Stimulated activated CD8-positive, alpha-beta memory T cell treated with anti-CD3 and anti-CD28 coated beads, Interleukin-15, amount 100 ng/mL, for 1 hour (primary cell): ENCODE measurements around the gene DNAJC13.

ENCODE experiments used
- DNase-seq: peaks from one replicate; pipeline ENCODE4 v3.0.0-alpha.2; 2020; ENCODE audit warnings: low read depth

The DNAJC13 gene

DNA sequence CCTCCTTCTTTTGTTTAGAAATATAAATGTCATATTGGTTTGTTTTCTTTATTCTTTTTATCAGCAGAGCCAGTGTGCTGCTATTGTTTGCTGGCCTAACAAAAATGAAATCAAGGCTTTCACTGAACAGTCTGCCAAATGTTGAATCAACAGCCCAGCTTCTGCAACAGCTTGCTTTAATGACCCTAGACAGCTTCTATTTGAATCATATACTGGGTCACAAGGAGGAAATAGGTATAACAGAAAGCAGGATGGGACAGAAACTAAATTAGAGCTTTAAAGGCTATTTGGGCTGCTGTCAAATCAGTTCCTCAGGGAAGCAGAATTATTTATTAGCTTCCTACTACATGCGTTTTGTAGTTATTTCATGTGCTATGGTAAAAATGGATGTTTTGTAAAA lies 12.1 kb upstream of the DNAJC13 start:
- no peak for DNase-seq

GRCh38 chr3:132405609-132406299 lies 11.5 kb upstream of the DNAJC13 start:
- no peak for DNase-seq

DNA sequence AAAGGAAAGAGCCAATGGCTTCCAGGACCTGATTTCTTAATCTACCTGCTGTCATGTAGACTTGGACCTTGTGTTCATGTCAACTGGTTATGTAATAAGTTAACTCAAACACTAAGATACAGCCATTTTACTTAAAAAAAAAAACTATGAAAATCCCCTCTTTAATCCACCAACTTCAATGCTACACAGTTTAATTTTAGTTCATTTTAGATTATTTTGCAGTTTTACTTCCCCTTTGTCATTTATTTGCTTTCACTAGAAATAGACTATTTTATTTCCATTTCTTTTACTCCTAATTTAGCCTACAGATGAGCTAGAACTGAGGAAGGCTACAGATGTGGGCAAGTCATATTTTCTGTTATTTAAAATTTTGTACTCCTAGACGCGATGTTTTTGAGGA lies 10.7 kb upstream of the DNAJC13 start:
- no peak for DNase-seq

GRCh38 chr3:132407025-132407424 lies 10.3 kb upstream of the DNAJC13 start:
- DNase-seq: no peak

DNA sequence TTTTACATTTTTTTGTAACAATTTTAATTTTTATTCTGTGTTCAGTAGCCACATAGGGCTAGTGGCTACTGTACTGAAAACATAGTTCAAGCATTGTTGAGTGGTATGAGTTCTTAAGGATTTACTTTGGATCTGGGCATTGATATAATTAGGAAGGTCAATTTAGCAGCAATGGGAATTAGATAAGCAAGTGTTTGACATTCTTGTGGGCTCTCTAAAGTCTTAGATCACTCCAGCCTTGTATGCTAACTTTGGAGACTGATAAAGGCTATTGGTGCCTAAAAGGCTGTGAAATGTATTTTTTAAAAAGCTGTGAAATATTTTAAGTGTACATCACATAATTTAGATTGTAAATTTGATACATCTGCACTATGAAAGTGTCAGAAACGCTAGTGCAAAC lies 2.5 kb upstream of the DNAJC13 start:
- DNase-seq: no peak

DNA sequence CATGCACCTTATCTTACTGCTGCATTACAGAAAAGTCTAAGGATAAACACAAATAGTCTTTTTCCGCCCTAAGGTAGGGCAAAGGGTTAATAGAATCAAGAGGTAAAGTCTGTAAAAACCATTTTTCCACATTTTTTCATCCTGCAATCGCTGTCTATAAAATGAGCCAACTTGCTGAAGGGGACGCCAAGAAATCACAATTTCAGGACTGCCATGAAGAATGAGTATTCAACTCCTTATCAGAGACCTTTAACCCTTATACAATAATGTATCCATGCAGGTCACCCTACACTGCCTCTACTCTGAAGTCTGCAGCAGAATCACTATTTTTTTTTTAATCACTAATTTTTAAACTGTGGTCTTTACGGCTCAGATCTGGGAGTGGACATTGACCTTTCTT lies 1.1 kb upstream of the DNAJC13 start:
- no peak for DNase-seq

- no peak for DNase-seq
These were observed 551 bp downstream of the DNAJC13 start for GRCh38 chr3:132417695-132418411.

- DNase-seq: no peak
These were observed 1.6 kb downstream of the DNAJC13 start for GRCh38 chr3:132418916-132419315.

DNA sequence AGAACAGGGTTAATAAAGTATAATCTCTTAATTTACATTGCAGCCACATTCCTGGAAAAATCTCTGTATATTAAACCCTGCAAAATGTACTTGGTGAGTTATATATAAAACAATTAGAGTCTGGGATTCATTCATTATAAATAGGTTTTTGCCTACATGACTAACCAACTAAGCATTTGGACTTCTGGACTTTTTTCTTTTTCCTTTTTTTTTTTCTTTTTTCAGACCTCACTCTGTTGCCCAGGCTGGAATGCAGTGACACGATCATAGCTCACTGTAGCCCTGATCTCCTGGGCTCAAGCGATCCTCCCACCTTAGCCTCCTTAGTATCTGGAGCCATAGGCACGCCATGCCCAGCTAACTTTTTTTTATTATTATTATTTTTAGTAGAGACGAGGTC lies 4.5 kb downstream of the DNAJC13 start:
- no peak for DNase-seq

- DNase-seq: no peak
These were observed 5.2 kb downstream of the DNAJC13 start for GRCh38 chr3:132422531-132422930.

GRCh38 chr3:132432639-132433038 lies 15.3 kb downstream of the DNAJC13 start:
- no peak for DNase-seq

GRCh38 chr3:132433121-132433520 lies 15.8 kb downstream of the DNAJC13 start:
- DNase-seq: no peak

DNA sequence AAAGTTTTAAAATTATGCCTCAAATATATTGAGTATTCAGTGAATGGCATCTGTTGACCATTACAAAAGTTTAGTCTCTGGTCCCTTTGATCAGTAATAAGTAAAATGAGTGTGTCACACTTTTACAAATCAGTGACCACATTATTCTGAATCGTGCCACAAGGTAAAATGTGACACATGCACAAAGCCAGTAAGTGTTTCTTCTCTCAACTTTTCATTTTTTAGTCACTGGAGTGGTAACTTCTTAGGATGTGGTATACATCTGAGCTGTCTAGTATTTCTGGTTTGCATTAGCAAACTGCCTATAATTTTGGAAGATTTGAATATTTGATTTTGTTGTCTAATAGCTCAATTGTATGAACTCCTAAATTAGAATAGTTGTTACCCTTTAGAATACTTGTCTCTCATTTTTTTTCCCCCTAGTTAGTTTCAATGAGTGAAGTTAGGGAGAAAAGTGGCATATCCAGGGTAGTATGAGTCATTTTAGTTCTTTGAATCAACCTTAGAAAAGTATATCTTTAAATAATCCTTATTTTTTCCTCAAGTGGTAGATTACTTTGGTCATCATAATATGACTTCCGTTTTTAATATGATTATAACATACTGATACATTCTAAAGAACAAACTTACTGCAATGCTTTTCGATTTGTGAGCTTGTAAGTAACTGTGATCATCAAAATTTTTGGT lies 18.1 kb downstream of the DNAJC13 start:
- no peak for DNase-seq

GRCh38 chr3:132435911-132436425 lies 18.7 kb downstream of the DNAJC13 start:
- no peak for DNase-seq

DNA sequence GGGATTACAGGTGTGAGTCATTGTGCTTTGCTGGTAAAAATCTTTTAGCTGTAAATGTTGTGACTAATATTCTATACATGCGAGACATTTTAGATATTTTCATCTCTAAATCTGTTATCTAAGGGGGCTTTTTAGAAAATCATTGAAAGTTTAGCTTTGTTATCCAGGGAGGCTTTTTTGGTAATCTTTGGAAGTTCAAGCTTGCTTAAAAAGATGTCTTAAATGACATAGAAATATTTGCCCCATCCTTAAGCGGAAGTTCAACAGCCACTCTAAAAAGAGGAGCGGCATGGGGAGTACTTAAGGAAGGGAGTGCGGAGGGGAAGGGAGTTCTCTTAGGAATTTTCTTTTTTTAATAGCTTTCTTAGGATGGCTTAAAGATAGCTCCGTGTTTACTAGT lies 26.1 kb downstream of the DNAJC13 start:
- DNase-seq: no peak

DNA sequence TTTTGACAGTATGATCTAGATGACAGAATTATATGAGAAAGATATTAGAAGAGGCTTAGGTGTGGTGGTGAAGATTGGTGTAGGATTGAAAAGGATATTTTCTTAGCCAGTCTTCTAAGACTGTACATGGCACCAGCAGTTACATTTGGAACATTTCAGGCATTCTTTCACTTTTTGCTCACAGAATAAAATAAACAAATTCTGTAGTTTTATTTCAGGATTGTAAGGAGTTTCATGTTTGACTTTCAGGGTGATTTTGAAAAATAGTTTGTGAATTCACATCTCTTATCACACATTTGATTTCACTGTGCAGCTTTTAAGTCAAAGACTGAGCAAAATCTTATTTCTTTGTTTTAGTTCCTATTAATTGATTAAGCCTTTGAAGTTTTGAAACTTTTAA lies 27.1 kb downstream of the DNAJC13 start:
- DNase-seq: no peak

GRCh38 chr3:132445817-132446216 lies 28.5 kb downstream of the DNAJC13 start:
- DNase-seq: no peak

DNA sequence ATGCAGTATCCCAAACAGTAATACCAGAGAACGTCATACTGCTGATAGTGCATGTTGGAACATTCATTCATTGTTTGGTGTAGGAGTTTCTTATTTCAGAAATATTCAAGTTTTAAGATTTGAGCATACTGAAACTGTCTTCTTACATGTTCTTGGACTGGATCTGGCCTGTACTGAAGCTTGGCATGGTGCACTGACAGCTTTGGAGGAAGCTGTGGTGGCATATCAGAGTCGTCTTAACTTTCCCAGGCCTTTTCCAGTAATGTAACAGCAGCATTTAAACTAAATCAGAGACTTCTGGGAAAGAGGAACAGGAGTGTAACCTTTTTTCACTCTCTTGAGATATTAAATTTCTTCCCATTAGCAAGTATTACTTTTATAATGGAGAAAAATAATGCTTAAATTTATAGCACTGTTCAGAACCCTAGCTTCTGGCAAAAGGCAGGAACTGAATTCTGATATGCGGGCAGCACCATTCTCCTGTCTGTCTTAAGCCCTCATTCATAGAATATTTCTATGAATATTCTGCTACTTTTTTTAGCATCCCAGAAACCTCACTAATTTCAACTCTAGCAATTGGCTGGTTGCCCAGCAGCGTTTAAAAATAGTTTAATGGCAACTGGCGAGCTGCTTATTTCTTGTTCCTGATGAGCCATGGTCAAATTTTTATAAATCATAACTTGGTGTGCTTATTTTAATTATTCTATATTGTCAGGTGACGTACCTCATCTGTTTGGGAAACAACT lies 31.1 kb downstream of the DNAJC13 start:
- no peak for DNase-seq

DNA sequence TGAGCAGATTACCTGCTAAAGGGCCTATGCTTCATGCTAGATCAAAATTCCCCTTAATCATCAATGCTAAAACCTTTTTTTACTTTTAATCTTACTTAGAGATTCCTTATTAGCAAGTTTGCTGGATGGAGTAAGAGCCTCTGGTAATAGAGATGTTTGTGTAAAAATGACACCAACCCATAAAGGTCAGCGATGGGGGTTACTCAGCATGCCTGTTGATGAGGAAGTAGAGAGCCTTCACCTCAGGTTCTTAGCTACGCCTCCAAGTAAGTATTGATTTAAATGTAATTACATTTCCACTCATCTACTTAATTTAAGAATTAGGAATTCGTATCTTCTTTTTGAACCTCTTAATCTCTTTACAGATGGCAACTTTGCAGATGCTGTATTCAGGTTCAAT lies 38.8 kb downstream of the DNAJC13 start:
- DNase-seq: no peak

DNA sequence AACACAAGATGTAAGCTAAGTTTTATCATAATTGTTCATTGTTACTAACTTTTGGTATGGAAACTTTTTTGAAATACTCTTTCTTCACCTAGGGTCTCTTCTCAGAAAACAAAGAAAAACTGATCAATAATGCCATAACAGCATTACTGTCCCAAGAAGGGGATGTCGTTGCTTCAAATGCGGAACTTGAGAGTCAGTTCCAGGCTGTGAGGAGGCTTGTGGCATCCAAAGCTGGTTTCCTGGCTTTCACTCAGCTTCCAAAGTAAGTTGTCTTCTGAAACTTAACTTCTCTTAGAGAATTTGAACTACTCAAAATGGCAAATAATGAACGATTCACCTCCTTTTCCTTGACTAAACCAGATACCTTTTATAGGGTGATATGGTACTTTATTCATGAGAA lies 39.3 kb downstream of the DNAJC13 start:
- DNase-seq: no peak

DNA sequence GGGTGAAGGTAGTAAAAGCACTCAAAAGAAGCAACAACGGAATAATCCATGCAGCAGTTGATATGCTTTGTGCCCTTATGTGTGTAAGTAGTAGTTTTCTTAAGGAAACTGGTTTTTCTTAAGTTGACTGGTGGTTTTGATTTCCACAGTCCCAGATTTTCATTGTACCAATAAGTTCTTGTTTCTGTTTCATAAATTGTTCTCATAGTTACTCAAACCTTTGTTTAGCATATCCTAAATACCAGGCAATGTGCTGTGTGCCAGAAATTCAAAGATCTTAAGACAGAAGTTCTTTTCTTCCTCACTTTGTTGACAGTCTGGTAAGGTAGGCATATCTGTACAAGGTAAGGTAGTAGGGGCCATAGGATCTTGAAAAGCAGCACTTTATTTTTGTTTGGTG lies 40.0 kb downstream of the DNAJC13 start:
- DNase-seq: no peak

- DNase-seq: no peak
These were observed 42.2 kb downstream of the DNAJC13 start for GRCh38 chr3:132459551-132459950.
